HCT116 (cell line): ENCODE results near the gene PIEZO2. TPM values are rescaled to one million over a fixed set of nuclear protein-coding genes. Genes with fewer than 3 reads are reported as not detected.

Experiments
- ATAC-seq: fragments of 200-7000 bp; cut with Tn5 transposase; 2 replicates; pipeline ENCODE4 v1.9.1; 2020; ENCODE audit warnings: mild to moderate bottlenecking, moderate library complexity
- BruUV-seq: library from RNA; stranded (reverse); fragments of 400-500 nt; replicated peaks from 2 replicates; lab custom pipeline; 2021; lab: Mats Ljungman, UMichigan
- CTCF ChIA-PET: fragments of 300-600 bp; sonication (Branson Sonifier 250); formaldehyde crosslinking; loops from one replicate; lab custom pipeline; 2021; ENCODE audit warnings: antibody characterized with exemption; lab: Charles Lee
- POLR2A ChIA-PET: fragments of 300-600, 350-600 bp; sonication (Branson Sonifier 250); formaldehyde crosslinking; loops from one replicate; lab custom pipeline; 2021; ENCODE audit warnings: antibody characterized with exemption; lab: Charles Lee
- RAD21 ChIA-PET, 2 experiments: fragments of 300-600 bp; sonication (Branson Sonifier 250); formaldehyde crosslinking; loops; one replicate each; lab custom pipeline; 2023; ENCODE audit warnings: low total read pairs in 2 of 2; ENCODE audit not compliant: uncharacterized antibody in 2 of 2, unreplicated experiment in 2 of 2, low non-redundant PET in 1 of 2; lab: Charles Lee
- DNase-seq: peaks from one replicate; pipeline ENCODE4 v3.0.0-alpha.2; 2010; ENCODE audit warnings: low read depth, low spot score
- H2AFZ ChIP-seq: fragments of 200-600 bp; shearing (Covaris generic), sonication (generic); 2 replicates; pipeline ENCODE4 v1.6.1; 2017; ENCODE audit warnings: low read depth, mixed run types, mixed read lengths, antibody characterized with exemption, low read length; ENCODE audit not compliant: poor library complexity, severe bottlenecking
- H3K27ac ChIP-seq: 2 replicates; pipeline ENCODE4 v1.5.1; 2012; ENCODE audit warnings: low read depth, low read length
- H3K27me3 ChIP-seq: fragments of 200-600 bp; sonication (generic); 2 replicates; pipeline ENCODE4 v1.6.1; 2016; ENCODE audit warnings: mixed run types, low read length, mixed read lengths; ENCODE audit not compliant: insufficient read depth
- H3K36me3 ChIP-seq, 2 experiments: fragments of 200-500 bp in 1 of 2; fragments of 200-600 bp in 1 of 2; sonication (Bioruptor generic) in 1 of 2; sonication (generic) in 1 of 2; 2 replicates each; pipeline versions ENCODE4 v1.5.1 to v1.6.1; 2014 to 2016; ENCODE audit warnings: low read length in 2 of 2, inconsistent platforms in 1 of 2, mixed read lengths in 1 of 2, mixed run types in 1 of 2; ENCODE audit not compliant: insufficient read depth in 2 of 2, control insufficient read depth in 1 of 2
- H3K4me1 ChIP-seq, 2 experiments: fragments of 200-600 bp in 1 of 2; sonication (generic) in 1 of 2; 2 replicates each; pipeline versions ENCODE4 v1.5.1 to v1.6.1; 2012 to 2017; ENCODE audit warnings: low read length in 2 of 2, inconsistent platforms in 1 of 2, mild to moderate bottlenecking in 1 of 2, mixed read lengths in 1 of 2, mixed run types in 1 of 2, moderate library complexity in 1 of 2; ENCODE audit not compliant: insufficient read depth in 2 of 2, control insufficient read depth in 1 of 2
- H3K4me2 ChIP-seq: fragments of 200-600 bp; sonication (generic); 2 replicates; pipeline ENCODE4 v1.6.1; 2017; ENCODE audit warnings: mixed run types, low read length, mixed read lengths
- H3K4me3 ChIP-seq, 2 experiments: fragments of 200-600 bp in 1 of 2; sonication (generic) in 1 of 2; replicated peaks in 1 of 2; 2 replicates each; pipeline ENCODE4 v1.5.1; 2011 to 2016; ENCODE audit warnings: low read length in 2 of 2, control low read depth in 1 of 2, low read depth in 1 of 2, mild to moderate bottlenecking in 1 of 2, mixed read lengths in 1 of 2, mixed run types in 1 of 2
- H3K79me2 ChIP-seq: fragments of 200-600 bp; sonication (generic); 2 replicates; pipeline ENCODE4 v1.6.1; 2017; ENCODE audit warnings: mild to moderate bottlenecking, mixed run types, low read length, moderate library complexity, mixed read lengths; ENCODE audit not compliant: insufficient read depth
- H3K9ac ChIP-seq: fragments of 200-600 bp; sonication (generic); 2 replicates; pipeline ENCODE4 v1.6.1; 2016; ENCODE audit warnings: low read length, mixed read lengths
- H3K9me2 ChIP-seq: fragments of 200-600 bp; sonication (generic), shearing (Covaris generic); 2 replicates; pipeline ENCODE4 v1.6.1; 2017; ENCODE audit warnings: mixed run types, mild to moderate bottlenecking, moderate library complexity; ENCODE audit not compliant: insufficient read depth
- H3K9me3 ChIP-seq, 2 experiments: fragments of 200-500 bp in 1 of 2; fragments of 200-600 bp in 1 of 2; sonication (Bioruptor generic) in 1 of 2; sonication (generic) in 1 of 2; 2 replicates each; pipeline ENCODE4 v1.6.1; 2014 to 2017; ENCODE audit warnings: low read length in 2 of 2, mixed read lengths in 2 of 2, inconsistent platforms in 1 of 2, low read depth in 1 of 2, mild to moderate bottlenecking in 1 of 2, mixed run types in 1 of 2, moderate library complexity in 1 of 2; ENCODE audit not compliant: control insufficient read depth in 1 of 2, insufficient read depth in 1 of 2
- H4K20me1 ChIP-seq: fragments of 200-600 bp; sonication (generic), shearing (Covaris generic); 2 replicates; pipeline ENCODE4 v1.6.1; 2017; ENCODE audit warnings: mixed run types, mild to moderate bottlenecking, moderate library complexity; ENCODE audit not compliant: insufficient read depth
- CEBPB ChIP-seq: IDR thresholded peaks from 2 replicates; pipeline ENCODE4 v1.6.1; 2012; ENCODE audit warnings: low read depth
- ELF1 ChIP-seq: IDR thresholded peaks from 2 replicates; pipeline ENCODE4 v1.6.1; 2012; ENCODE audit warnings: low read depth, borderline replicate concordance
- EZH2 ChIP-seq: fragments of 200-600 bp; sonication (generic); IDR thresholded peaks from 2 replicates; pipeline ENCODE4 v1.6.1; 2017; ENCODE audit warnings: antibody characterized with exemption, mixed run types
- FOSL1 ChIP-seq: IDR thresholded peaks from 2 replicates; pipeline ENCODE4 v1.6.1; 2012; ENCODE audit warnings: low read depth
- POLR2AphosphoS5 ChIP-seq: IDR thresholded peaks from 2 replicates; pipeline ENCODE4 v1.6.1; 2011; ENCODE audit warnings: mild to moderate bottlenecking, low read depth, low read length, moderate library complexity
- RAD21 ChIP-seq: IDR thresholded peaks from 2 replicates; pipeline ENCODE4 v1.6.1; 2012; ENCODE audit warnings: low read depth, mild to moderate bottlenecking
- SIN3A ChIP-seq: IDR thresholded peaks from 2 replicates; pipeline ENCODE4 v1.6.1; 2012; ENCODE audit warnings: low read depth
- SRF ChIP-seq: IDR thresholded peaks from 2 replicates; pipeline ENCODE4 v1.6.1; 2012; ENCODE audit warnings: low read depth
- YY1 ChIP-seq: IDR thresholded peaks from 2 replicates; pipeline ENCODE4 v1.6.1; 2011; ENCODE audit warnings: low read length, low read depth, moderate library complexity, mild to moderate bottlenecking; ENCODE audit not compliant: insufficient replicate concordance; ENCODE audit errors: extremely low read depth
- ZFX ChIP-seq: fragments of 450-650 bp; IDR thresholded peaks from 2 replicates; pipeline ENCODE4 v1.6.1; 2017
- ZNF274 ChIP-seq: fragments of 200-500 bp; sonication (Bioruptor generic); IDR thresholded peaks from 2 replicates; pipeline ENCODE4 v1.6.1; 2014; ENCODE audit warnings: mild to moderate bottlenecking, low read depth, low read length, inconsistent platforms
- intact Hi-C: fragments of 100-400 bp; cut with micrococcal nuclease; formaldehyde crosslinking; loops from 2 replicates; pipeline ENCODE4 v1.10.0; 2022
- total RNA-seq: library from RNA; stranded (reverse); gene quantifications from one replicate; pipeline ENCODE4 v1.2.1, GENCODE V29; 2021; ENCODE audit not compliant: unreplicated experiment
- TF ChIP-seq, protein P1 (sequence below): IDR thresholded peaks from 2 replicates; pipeline ENCODE4 v1.6.1; 2012
- TF ChIP-seq, protein P2 (sequence below), 3 experiments: fragments of 200-600 bp in 1 of 3; sonication (generic) in 1 of 3; IDR thresholded peaks in 2 of 3; conservative IDR thresholded peaks in 1 of 3; 2 replicates each; pipeline ENCODE4 v1.5.1; 2012 to 2017; ENCODE audit warnings: low read depth in 2 of 3, low read length in 2 of 3, antibody characterized with exemption in 1 of 3, borderline replicate concordance in 1 of 3, control low read depth in 1 of 3, mild to moderate bottlenecking in 1 of 3, mixed read lengths in 1 of 3, mixed run types in 1 of 3, moderate library complexity in 1 of 3; ENCODE audit not compliant: insufficient read depth in 1 of 3
- TF ChIP-seq, protein P3 (sequence below): IDR thresholded peaks from 2 replicates; pipeline ENCODE4 v1.6.1; 2012
- TF ChIP-seq, protein P4 (sequence below): IDR thresholded peaks from 2 replicates; pipeline ENCODE4 v1.6.1; 2012; ENCODE audit warnings: low read depth

Gene PIEZO2
- total RNA-seq, 1 experiment from 2014 or later: 0.34 TPM

DNA sequence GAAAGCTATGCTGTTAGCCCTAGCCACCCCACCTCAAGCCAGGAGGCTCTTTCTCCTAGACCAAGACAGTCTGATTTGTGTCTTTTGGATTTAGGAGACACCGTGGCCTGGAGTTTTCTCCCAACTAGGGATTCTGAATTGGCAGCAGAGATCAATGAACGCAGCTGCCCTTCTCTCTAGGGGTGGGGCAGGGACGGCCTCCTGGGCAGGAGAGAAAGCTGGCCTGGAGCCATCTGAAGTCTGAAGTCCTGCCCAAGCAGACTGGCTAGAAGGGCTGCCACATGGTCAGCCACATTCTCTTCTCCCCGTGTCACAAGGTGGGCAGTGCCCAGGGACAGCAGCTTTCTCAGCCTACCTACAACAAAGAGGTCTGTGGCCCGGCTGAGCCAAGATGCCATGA, 45.1 kb downstream of the PIEZO2 start:
- no peaks in the 10 kb centered on the region for H3K27me3 ChIP-seq
- no peak overlapping the region for H3K4me3 ChIP-seq
- H3K9me3 ChIP-seq: no peaks in the 10 kb centered on the region
- DNase-seq: no peak
- H3K9me2 ChIP-seq: no peaks in the 10 kb centered on the region
- CTCF ChIA-PET: no interaction called here
- RAD21 ChIA-PET: no interaction called here
- no peaks in the 10 kb centered on the region for H3K79me2 ChIP-seq
- ATAC-seq: no peak
- no peak overlapping the region for H2AFZ ChIP-seq
- intact Hi-C loops: no loop called here
- H3K36me3 ChIP-seq: no peaks in the 10 kb centered on the region
- no TSS peak for BruUV-seq
- TF ChIP-seq, protein P1, sequence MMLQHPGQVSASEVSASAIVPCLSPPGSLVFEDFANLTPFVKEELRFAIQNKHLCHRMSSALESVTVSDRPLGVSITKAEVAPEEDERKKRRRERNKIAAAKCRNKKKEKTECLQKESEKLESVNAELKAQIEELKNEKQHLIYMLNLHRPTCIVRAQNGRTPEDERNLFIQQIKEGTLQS: no peak
- TF ChIP-seq YY1 (no peak), SRF (no peak), ZNF274 (no peak), CEBPB (no peak), ELF1 (no peak), RAD21 (no peak), EZH2 (no peak), SIN3A (no peak), FOSL1 (no peak), ZFX (no peak), POLR2AphosphoS5 (no peak)
- TF ChIP-seq, protein P2, sequence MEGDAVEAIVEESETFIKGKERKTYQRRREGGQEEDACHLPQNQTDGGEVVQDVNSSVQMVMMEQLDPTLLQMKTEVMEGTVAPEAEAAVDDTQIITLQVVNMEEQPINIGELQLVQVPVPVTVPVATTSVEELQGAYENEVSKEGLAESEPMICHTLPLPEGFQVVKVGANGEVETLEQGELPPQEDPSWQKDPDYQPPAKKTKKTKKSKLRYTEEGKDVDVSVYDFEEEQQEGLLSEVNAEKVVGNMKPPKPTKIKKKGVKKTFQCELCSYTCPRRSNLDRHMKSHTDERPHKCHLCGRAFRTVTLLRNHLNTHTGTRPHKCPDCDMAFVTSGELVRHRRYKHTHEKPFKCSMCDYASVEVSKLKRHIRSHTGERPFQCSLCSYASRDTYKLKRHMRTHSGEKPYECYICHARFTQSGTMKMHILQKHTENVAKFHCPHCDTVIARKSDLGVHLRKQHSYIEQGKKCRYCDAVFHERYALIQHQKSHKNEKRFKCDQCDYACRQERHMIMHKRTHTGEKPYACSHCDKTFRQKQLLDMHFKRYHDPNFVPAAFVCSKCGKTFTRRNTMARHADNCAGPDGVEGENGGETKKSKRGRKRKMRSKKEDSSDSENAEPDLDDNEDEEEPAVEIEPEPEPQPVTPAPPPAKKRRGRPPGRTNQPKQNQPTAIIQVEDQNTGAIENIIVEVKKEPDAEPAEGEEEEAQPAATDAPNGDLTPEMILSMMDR (IDR thresholded peaks at IDR 0.05 in 2 of 3, conservative IDR thresholded peaks at IDR 0.05 in 1 of 3; ENCODE audit: borderline replicate concordance in 1 of 3, insufficient read depth in 1 of 3, low read depth in 2 of 3, low read length in 2 of 3): no peak
- TF ChIP-seq, protein P3, sequence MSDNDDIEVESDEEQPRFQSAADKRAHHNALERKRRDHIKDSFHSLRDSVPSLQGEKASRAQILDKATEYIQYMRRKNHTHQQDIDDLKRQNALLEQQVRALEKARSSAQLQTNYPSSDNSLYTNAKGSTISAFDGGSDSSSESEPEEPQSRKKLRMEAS: no peak
- TF ChIP-seq, protein P4, sequence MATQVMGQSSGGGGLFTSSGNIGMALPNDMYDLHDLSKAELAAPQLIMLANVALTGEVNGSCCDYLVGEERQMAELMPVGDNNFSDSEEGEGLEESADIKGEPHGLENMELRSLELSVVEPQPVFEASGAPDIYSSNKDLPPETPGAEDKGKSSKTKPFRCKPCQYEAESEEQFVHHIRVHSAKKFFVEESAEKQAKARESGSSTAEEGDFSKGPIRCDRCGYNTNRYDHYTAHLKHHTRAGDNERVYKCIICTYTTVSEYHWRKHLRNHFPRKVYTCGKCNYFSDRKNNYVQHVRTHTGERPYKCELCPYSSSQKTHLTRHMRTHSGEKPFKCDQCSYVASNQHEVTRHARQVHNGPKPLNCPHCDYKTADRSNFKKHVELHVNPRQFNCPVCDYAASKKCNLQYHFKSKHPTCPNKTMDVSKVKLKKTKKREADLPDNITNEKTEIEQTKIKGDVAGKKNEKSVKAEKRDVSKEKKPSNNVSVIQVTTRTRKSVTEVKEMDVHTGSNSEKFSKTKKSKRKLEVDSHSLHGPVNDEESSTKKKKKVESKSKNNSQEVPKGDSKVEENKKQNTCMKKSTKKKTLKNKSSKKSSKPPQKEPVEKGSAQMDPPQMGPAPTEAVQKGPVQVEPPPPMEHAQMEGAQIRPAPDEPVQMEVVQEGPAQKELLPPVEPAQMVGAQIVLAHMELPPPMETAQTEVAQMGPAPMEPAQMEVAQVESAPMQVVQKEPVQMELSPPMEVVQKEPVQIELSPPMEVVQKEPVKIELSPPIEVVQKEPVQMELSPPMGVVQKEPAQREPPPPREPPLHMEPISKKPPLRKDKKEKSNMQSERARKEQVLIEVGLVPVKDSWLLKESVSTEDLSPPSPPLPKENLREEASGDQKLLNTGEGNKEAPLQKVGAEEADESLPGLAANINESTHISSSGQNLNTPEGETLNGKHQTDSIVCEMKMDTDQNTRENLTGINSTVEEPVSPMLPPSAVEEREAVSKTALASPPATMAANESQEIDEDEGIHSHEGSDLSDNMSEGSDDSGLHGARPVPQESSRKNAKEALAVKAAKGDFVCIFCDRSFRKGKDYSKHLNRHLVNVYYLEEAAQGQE: no peak
- H4K20me1 ChIP-seq: no peaks in the 10 kb centered on the region
- no peak overlapping the region for H3K4me2 ChIP-seq
- H3K4me1 ChIP-seq: no peaks in the 10 kb centered on the region
- no peak overlapping the region for H3K9ac ChIP-seq
- POLR2A ChIA-PET: no interaction called here
- H3K27ac ChIP-seq: no peak overlapping the region
